ENCODE results near the gene PCARE.

PCARE gene

GRCh38 chr2:29040552-29040951 is 33.8 kb downstream of the PCARE start:
- FAIRE-seq (no peak), DNase-seq (ENCODE audit: low spot score) (no peak)

- DNase-seq (ENCODE audit: low spot score), result no peak
- FAIRE-seq, result no peak
Measured at GRCh38 chr2:29039718-29040480, 34.4 kb downstream of the PCARE start.

- FAIRE-seq, result no peak
- no peak for DNase-seq (ENCODE audit: low spot score)
Measured at GRCh38 chr2:29035016-29035745, 39.1 kb downstream of the PCARE start.

- FAIRE-seq, result no peak
- DNase-seq (ENCODE audit: low spot score), result peak; percentile 60
Measured at GRCh38 chr2:29033656-29034055, 40.7 kb downstream of the PCARE start.

GRCh38 chr2:29033172-29033571 is 41.2 kb downstream of the PCARE start:
- peak; percentile 91 for DNase-seq (ENCODE audit: low spot score)
- peak; percentile 87 for FAIRE-seq

DNA sequence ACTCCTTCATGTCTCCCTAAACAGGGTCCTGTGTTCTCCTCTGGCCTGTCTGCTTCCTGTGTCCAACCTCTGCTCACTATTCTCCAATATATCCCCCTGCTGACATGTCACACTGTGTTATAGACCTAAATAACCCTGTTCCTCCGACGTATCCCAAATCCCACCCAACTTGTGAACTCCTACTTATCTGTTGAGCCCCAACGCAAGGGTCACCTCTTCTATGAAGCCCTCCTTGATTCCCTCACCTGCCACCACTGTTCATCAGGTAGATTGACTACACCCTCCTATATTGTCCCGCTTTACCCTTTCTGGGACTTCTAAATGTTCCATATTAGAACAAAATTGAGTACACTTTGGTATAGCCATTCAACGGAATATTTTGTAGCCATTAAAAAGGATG is 42.1 kb downstream of the PCARE start:
- no peak for DNase-seq (ENCODE audit: low spot score)
- no peak for FAIRE-seq

GRCh38 chr2:29031046-29031445 is 43.3 kb downstream of the PCARE start:
- peak; percentile 13 for FAIRE-seq
- DNase-seq (ENCODE audit: low spot score), result no peak

GRCh38 chr2:29025711-29026110 is 48.6 kb downstream of the PCARE start:
- FAIRE-seq (no peak), DNase-seq (ENCODE audit: low spot score) (no peak)

DNA sequence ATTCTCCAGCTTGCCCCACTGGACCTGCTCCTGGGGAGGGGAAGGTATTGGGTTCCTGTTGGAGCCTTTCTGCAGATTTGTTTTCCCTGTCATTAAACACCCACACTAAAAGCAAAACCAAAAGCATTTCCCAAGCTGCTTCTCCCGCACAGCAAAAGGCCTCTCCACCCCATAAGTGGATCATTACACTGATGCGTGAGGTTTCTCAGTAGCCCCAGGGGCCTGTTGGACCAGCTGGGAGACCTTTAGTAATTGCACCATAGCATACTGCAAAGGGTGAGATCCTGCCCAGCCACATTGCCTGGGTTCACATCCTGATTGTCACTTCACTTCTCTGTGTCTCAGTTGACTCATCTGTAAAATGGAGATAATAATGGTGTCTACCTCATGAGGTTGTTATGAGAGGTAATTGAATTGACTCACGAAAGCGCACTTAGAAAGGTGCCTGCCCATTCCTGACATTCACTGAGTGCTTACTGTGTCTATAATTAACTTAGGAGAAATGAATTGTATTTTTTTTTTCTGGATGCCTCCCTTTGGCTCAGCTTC is 49.4 kb downstream of the PCARE start:
- FAIRE-seq (no peak), DNase-seq (ENCODE audit: low spot score) (no peak)

DNA sequence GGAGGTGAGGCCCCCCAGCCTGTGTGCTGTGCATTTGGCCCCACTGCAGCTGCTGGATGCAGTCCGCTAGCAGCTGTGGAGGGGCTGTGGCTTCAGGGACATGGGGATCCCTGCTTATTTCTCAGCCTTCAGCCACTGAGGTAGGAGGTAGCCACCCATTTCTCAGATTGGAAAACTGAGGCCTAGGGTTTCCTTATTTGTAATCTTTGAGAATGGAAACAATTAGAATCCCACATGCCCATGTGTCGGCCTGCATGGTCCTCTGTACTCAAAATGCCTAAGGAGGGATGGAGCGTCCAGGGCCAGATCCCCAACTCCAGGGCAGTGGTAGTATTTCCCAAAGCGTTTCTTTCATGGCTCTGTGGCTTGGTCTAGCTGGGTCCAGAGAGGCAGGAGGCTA is 51.1 kb downstream of the PCARE start:
- no peak for FAIRE-seq
- no peak for DNase-seq (ENCODE audit: low spot score)

DNA sequence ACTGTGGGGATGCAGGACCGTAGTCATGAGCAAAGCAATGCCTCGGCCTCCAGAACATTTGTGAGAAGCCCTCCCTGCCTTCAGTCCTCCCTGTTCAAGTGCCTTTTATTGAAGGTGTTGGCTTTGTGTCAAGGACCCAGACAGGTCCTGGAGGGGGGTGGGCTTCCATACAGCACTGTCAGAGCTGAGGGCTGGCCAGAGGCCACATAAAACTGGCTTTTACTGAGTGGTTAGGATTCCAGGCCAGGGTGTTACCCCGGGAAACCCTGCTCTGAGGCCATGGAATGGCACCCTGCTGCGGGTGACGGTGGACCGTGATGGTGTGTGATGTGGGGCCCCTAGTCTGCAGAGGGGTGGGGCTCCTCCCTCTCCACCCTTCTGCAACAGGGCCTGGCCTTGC is 51.6 kb downstream of the PCARE start:
- no peak for FAIRE-seq
- no peak for DNase-seq (ENCODE audit: low spot score)

DNA sequence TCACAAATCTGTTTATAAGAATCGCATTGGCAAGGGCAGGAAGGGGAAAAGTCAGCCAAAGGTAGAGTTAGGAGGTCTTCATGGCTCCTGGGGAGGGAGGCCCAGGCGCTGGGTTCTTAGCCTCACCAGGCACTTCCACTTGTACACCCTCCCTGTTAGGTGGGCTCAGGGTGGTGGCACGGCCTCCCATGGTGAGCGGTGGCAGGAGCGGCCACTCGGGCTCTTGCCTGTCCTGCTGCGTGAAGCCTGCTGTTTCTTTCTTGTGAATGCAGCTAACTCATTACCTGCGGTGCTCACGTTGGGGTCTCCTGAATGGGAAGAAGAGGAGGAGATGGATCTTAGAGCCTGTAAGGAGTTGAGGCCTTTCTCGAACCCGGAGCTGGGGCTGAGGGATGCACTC is 52.4 kb downstream of the PCARE start:
- DNase-seq (ENCODE audit: low spot score) (no peak), FAIRE-seq (no peak)

DNA sequence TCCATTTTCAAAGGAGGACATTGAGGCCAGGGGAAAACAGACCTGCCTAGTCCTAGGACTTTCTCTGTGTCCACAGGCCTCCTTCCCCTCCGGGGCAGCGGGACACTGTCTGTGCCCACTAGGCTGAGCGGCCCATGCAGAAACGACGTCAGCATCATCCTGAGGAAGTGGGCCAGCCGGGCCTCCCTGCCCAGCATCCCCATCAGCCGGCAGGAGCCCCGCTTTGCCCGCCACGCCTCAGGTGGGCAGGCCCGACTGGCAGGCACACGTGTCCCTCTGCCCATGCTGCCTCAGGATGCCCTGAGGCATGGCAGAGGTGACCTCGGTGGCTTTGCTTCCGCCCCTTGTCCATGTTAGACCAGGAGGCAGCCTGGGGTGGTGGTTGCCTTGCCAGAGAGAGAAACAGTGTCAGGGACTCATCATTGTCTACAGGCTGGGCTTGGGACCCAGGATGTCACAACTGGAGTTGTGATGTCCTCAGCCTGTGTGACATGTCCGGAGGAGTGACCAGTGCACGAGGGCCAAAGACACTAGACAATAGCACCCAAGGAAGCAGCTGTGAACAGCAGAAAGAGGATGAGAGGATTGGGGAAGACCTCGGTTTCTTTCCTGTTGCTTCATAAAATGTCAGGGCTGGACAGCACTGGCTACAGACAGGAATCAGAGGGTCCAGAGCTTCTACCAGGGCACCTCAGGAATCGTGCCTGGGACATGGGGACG is 56.4 kb downstream of the PCARE start:
- DNase-seq (ENCODE audit: low spot score) (no peak), FAIRE-seq (peak; percentile 52)

DNA sequence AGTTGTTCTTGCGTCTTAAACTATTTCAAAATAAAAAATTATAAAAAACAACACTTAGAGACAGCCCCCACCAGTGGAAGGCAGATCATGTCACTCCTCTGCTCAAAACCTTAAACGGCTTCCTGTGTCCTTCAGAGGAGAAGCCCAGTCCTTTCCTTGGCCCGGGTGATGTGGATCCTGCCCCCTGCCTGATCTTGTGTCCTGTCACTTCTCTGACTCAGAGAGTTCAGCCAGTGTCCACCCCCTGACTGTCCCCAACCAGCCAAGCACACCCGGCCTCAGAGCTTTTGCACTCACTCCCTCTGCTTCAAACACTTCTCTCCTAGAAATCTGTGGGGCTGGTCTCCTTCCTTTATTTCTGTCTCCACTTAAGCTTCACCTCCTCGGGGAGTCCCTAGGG is 57.8 kb downstream of the PCARE start:
- no peak for FAIRE-seq
- DNase-seq (ENCODE audit: low spot score), result no peak

GRCh38 chr2:29015701-29016470 is 58.4 kb downstream of the PCARE start:
- DNase-seq (ENCODE audit: low spot score) (no peak), FAIRE-seq (peak; percentile 27)

DNA sequence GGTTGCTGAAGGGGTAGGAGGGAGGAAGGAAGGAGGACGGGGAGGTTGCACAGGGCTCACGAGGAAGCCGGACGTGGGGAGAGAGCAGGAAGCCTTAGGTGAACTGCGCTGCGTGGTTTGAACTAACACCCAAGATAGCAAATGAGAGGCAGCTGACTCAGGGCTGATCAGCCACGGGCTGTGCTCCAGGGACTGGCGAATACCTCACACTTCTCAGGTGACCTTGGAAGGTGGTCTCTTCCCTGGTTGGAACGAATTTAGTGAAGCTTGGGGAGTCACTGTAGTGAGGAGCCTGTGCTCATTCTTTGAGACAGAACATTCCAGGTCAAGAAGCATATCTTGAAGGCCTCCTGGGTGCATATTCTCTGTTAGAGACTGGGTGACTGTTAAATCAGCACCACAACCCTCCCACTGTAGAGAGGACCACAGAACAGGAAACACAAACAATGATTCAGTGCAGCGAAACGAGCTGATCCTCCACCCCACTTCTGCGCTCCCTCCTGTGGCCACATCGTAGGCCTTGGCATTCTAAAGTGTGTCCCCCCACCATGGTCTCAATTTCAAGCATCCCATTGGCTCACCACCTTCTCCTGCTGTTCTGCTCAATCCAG is 59.4 kb downstream of the PCARE start:
- DNase-seq (ENCODE audit: low spot score) (peak; percentile 65), FAIRE-seq (peak; percentile 20)

GRCh38 chr2:29014331-29014730 is 60.0 kb downstream of the PCARE start:
- FAIRE-seq (no peak), DNase-seq (ENCODE audit: low spot score) (no peak)

- DNase-seq (ENCODE audit: low spot score) (no peak), FAIRE-seq (no peak)
Measured at GRCh38 chr2:29013057-29013780, 61.1 kb downstream of the PCARE start.

- FAIRE-seq (no peak), DNase-seq (ENCODE audit: low spot score) (no peak)
Measured at GRCh38 chr2:29012211-29012681, 62.1 kb downstream of the PCARE start.
